ENCODE results near the gene NKRF. TPM values are rescaled to one million over a fixed set of nuclear protein-coding genes. Genes with fewer than 3 reads are reported as not detected.

NKRF gene
- total and polyA plus RNA-seq, 2 of the 8 experiments (the other 6 are each of a cell fraction or from before 2014, with no cell fraction given), result 3.8 to 11.4 TPM

DNA sequence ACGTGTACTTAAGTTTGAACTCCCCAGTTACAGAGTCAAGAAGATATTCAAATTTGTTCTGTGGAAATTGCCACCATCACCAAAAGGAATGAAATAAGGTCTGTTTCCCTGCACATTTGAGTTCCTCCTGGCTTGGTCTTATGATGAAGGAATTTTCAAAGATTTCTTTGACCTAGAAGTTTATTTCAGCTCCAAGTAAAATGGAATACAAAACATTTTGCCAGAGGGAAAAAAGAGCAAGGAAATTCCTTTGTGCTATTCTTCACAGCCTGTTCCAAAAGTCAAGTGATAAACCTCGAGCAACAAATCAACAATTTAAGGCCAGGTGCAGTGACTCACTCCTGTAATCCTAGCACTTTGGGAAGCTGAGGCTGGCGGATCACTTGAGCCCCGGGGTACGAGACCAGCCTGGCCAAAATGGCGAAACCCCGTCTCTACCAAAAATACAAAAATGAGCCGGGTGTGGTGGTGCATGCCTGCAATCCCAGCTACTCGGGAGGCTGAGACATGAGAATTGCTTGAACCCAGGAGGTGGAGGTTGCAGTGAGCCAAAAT, 3.4 kb downstream of the NKRF start:
- Histone ChIP-seq H4K20me1 (replicated peaks in 1 of 2; ENCODE audit: control insufficient read depth in 1 of 2, insufficient read depth in 2 of 2, low read length in 2 of 2) (peaks cover 4 to 6% of the 10 kb centered on the region in 2 experiments), H2AK5ac (ENCODE audit: low read depth, low read length) (no peak overlapping the region), H3K18ac (ENCODE audit: extremely low read depth, low read length) (no peak overlapping the region), H3K4me3 (ENCODE audit: extremely low read depth in 1 of 4, insufficient read depth in 2 of 4, low read depth in 3 of 4, low read length in 4 of 4) (no peak overlapping the region), H3K9ac (replicated peaks in 1 of 4; ENCODE audit: extremely low read depth in 1 of 4, low read depth in 3 of 4, low read length in 3 of 4) (no peak overlapping the region), H3K4me1 (replicated peaks in 1 of 4; ENCODE audit: control insufficient read depth in 3 of 4, insufficient read depth in 4 of 4, low read length in 3 of 4) (no peaks in the 10 kb centered on the region; a peak in 1 of 7 replicates), H3K4me2 (ENCODE audit: insufficient read depth in 1 of 2, low read depth in 2 of 2, low read length in 2 of 2) (no peak overlapping the region), H3K4ac (replicated peaks; ENCODE audit: insufficient read length, low read depth, low read length) (no peak overlapping the region), H4K5ac (ENCODE audit: insufficient read length, low read depth, low read length) (no peak overlapping the region), H2BK20ac (ENCODE audit: low read length) (no peak overlapping the region), H3K27ac (ENCODE audit: low read depth, low read length) (no peak overlapping the region), H2BK12ac (ENCODE audit: low read depth, low read length) (no peak overlapping the region), H3K79me1 (ENCODE audit: low read depth, low read length) (no peaks in the 10 kb centered on the region; the same call in 1 of the 2 replicates), H4K8ac (ENCODE audit: extremely low read depth, insufficient read depth, low read length) (no peak overlapping the region), H2BK15ac (ENCODE audit: low read length) (no peak overlapping the region), H3K36me3 (ENCODE audit: control insufficient read depth in 2 of 4, insufficient read depth in 4 of 4, low read length in 3 of 4) (no peaks in the 10 kb centered on the region; a peak in 1 of 8 replicates), H4K91ac (replicated peaks; ENCODE audit: insufficient read length, low read length) (no peak overlapping the region), H3K56ac (replicated peaks; ENCODE audit: insufficient read length, low read depth, low read length) (no peak overlapping the region), H3K14ac (ENCODE audit: insufficient read length) (no peak overlapping the region), H3K9me3 (ENCODE audit: insufficient read depth in 2 of 2, low read depth in 1 of 2, low read length in 1 of 2) (no peaks in the 10 kb centered on the region), H3K23ac (ENCODE audit: insufficient read length) (no peak overlapping the region), H3K79me2 (ENCODE audit: control insufficient read depth in 1 of 2, insufficient read depth in 2 of 2, low read length in 2 of 2) (peaks cover 0 to 20% of the 10 kb centered on the region in 2 experiments; a peak in 2 of 4 replicates), H2AFZ (ENCODE audit: low read length) (no peak overlapping the region), H2BK5ac (ENCODE audit: low read depth, low read length) (no peak overlapping the region), H3K23me2 (ENCODE audit: low read depth, low read length) (peaks cover 2% of the 10 kb centered on the region; the same call in 1 of the 2 replicates), H3K27me3 (replicated peaks in 1 of 4; ENCODE audit: control insufficient read depth in 3 of 4, extremely low read depth in 1 of 4, insufficient read depth in 3 of 4, low read length in 3 of 4) (peaks cover 0 to 15% (median 4%) of the 10 kb centered on the region in 4 experiments; a peak in 4 of 7 replicates), H2BK120ac (replicated peaks; ENCODE audit: low read depth, low read length) (no peak overlapping the region)
- WGBS, 2 experiments (ENCODE audit: extremely low coverage in 1 of 2, insufficient coverage in 1 of 2, insufficient read length in 1 of 2, insufficient replicate concordance in 2 of 2, low coverage in 1 of 2, low lambda C conversion rate in 2 of 2, missing lambda C conversion rate in 1 of 2), result 89% methylated on average over 8 of the region's 9 CpGs; no CpG with 5 or more reads in 1 of the 2 experiments
- FAIRE-seq (no peak), DNase-seq (ENCODE audit: low read depth in 1 of 2, low spot score in 2 of 2) (no peak)
- ChIA-PET POLR2A (ENCODE audit: partially characterized antibody) (interaction anchor here (1.2 to 1.3 kb wide), 2 partner anchors 8 to 27 kb away, joined by 3 to 4 read pairs; no protein-coding TSS in a partner anchor), CTCF (ENCODE audit: partially characterized antibody) (interaction anchor here (0.6 to 0.7 kb wide), 2 partner anchors 128 to 182 kb away, joined by 3 read pairs; no protein-coding TSS in a partner anchor)
- TF ChIP-seq CEBPB (IDR thresholded peaks at IDR 0.05; ENCODE audit: low read depth, low read length) (no peak), SIN3A (conservative IDR thresholded peaks at IDR 0.05 in 1 of 2, IDR thresholded peaks at IDR 0.05 in 1 of 2; ENCODE audit: low read depth in 1 of 2, low read length in 2 of 2) (no peak), YY1 (IDR thresholded peaks at IDR 0.05; ENCODE audit: low read depth, low read length) (no peak), EGR1 (IDR thresholded peaks at IDR 0.05; ENCODE audit: borderline replicate concordance, low read depth, low read length) (no peak), GABPA (IDR thresholded peaks at IDR 0.05; ENCODE audit: borderline replicate concordance, insufficient read depth, low read length) (no peak), ASH2L (IDR thresholded peaks at IDR 0.05; ENCODE audit: low read length) (no peak), POU5F1 (IDR thresholded peaks at IDR 0.05; ENCODE audit: low read depth, low read length) (no peak), KDM5A (IDR thresholded peaks at IDR 0.05; ENCODE audit: low read length) (no peak)
- TF ChIP-seq, protein P1, sequence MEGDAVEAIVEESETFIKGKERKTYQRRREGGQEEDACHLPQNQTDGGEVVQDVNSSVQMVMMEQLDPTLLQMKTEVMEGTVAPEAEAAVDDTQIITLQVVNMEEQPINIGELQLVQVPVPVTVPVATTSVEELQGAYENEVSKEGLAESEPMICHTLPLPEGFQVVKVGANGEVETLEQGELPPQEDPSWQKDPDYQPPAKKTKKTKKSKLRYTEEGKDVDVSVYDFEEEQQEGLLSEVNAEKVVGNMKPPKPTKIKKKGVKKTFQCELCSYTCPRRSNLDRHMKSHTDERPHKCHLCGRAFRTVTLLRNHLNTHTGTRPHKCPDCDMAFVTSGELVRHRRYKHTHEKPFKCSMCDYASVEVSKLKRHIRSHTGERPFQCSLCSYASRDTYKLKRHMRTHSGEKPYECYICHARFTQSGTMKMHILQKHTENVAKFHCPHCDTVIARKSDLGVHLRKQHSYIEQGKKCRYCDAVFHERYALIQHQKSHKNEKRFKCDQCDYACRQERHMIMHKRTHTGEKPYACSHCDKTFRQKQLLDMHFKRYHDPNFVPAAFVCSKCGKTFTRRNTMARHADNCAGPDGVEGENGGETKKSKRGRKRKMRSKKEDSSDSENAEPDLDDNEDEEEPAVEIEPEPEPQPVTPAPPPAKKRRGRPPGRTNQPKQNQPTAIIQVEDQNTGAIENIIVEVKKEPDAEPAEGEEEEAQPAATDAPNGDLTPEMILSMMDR (IDR thresholded peaks at IDR 0.05; ENCODE audit: control extremely low read depth in 1 of 3, insufficient read depth in 1 of 3, low read depth in 1 of 3, low read length in 3 of 3), result no peak
- TF ChIP-seq, protein P2, sequence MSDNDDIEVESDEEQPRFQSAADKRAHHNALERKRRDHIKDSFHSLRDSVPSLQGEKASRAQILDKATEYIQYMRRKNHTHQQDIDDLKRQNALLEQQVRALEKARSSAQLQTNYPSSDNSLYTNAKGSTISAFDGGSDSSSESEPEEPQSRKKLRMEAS (IDR thresholded peaks at IDR 0.05), result no peak

All from H1 (cell line).